Ascending aorta (tissue), 2 donors: ENCODE data around the gene MEGF11. TPM values are rescaled to one million over a fixed set of nuclear protein-coding genes. Genes with fewer than 3 reads are reported as not detected.
"Not testable (repeated sequence)": the region's sequence is repeated elsewhere in the genome, so short reads cannot be mapped to it uniquely, and the experiment has no call there.

ENCODE experiments used
- DNase-seq, 2 donors: peaks; one replicate each; pipeline ENCODE4 v3.0.0-alpha.2; 2019; ENCODE audit warnings: low spot score in 2 of 2
- H3K27ac ChIP-seq, 2 donors: fragments of 200-600 bp; sonication (generic); one replicate each; pipeline ENCODE4 v1.5.1; 2016 to 2017; ENCODE audit warnings: mild to moderate bottlenecking in 1 of 2
- H3K27me3 ChIP-seq: fragments of 200-600 bp; sonication (generic); one replicate; pipeline ENCODE4 v1.5.1; 2017
- H3K36me3 ChIP-seq, 2 donors: fragments of 200-600 bp; sonication (generic); one replicate each; pipeline ENCODE4 v1.5.1; 2016
- H3K4me1 ChIP-seq, 2 donors: fragments of 200-600 bp; sonication (generic); one replicate each; pipeline ENCODE4 v1.5.1; 2016 to 2017; ENCODE audit warnings: mild to moderate bottlenecking in 1 of 2
- H3K4me3 ChIP-seq, 2 donors: fragments of 200-600 bp; sonication (generic); one replicate each; pipeline ENCODE4 v1.5.1; 2016 to 2017; ENCODE audit warnings: mild to moderate bottlenecking in 1 of 2
- H3K9me3 ChIP-seq, 2 donors: fragments of 200-600 bp; sonication (generic); one replicate each; pipeline ENCODE4 v1.5.1; 2016
- CTCF ChIP-seq, 3 experiments: fragments of 200-600 bp in 2 of 3; fragments of 450-650 bp in 1 of 3; sonication (generic) in 2 of 3; IDR thresholded peaks; one replicate each; pipeline ENCODE4 v1.5.1; 2016 to 2019; ENCODE audit warnings: antibody characterized with exemption in 3 of 3, mild to moderate bottlenecking in 1 of 3, moderate library complexity in 1 of 3
- intact Hi-C: fragments of 100-400 bp; cut with DNase I; formaldehyde crosslinking; loops from one replicate; pipeline ENCODE4 v1.15.1; 2023
- total RNA-seq: library from RNA; depleted of rRNA; stranded (reverse); fragments of >200 nt; gene quantifications from one replicate; pipeline ENCODE4 v1.1.0, GENCODE V29; 2016

MEGF11 gene
- total RNA-seq, 1 donor from 2014 or later: not detected

DNA sequence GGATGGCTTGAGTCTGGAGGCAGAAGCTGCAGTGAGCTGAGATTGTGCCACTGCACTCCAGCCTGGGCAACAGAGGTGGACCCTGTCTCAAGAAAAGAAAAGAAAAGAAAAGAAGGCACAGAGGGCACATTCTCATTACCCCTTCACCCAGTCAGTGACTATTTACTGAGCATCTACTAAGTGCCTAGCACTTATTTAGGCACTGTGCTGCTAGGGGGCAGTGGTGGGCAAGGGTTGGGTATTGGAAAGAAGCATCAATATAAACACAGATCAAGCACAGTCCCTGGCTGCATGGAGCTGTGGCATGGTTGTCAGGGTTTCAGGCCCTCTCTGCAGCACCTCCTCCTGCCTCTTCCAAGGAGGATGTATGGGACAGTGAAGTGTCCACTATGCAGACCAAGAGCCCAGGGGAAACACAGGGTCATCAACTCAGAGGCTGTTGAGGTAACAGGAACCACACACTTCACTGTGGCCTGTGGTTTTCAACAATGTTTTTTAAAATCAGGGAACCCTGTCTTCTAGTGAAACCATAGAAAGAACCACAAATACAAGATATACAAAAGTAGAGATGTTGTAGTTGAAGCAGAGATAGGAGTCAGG lies 245.8 kb downstream of the MEGF11 start:
- H3K27me3 ChIP-seq: no peaks in the 10 kb centered on the region
- TF ChIP-seq CTCF (IDR thresholded peaks at IDR 0.05): no peak
- H3K4me1 ChIP-seq: no peaks in the 10 kb centered on the region
- no peak for DNase-seq
- H3K4me3 ChIP-seq: no peak overlapping the region
- intact Hi-C loops: no loop called here
- no peaks in the 10 kb centered on the region for H3K36me3 ChIP-seq
- no peak overlapping the region for H3K27ac ChIP-seq
- no peaks in the 10 kb centered on the region for H3K9me3 ChIP-seq

GRCh38 chr15:66006986-66007385 lies 246.6 kb downstream of the MEGF11 start:
- Histone ChIP-seq H3K9me3 (no peaks in the 10 kb centered on the region), H3K27ac (no peak overlapping the region), H3K4me1 (no peaks in the 10 kb centered on the region), H3K36me3 (no peaks in the 10 kb centered on the region), H3K27me3 (no peaks in the 10 kb centered on the region), H3K4me3 (no peak overlapping the region)
- intact Hi-C loops: no loop called here
- no peak for TF ChIP-seq CTCF (IDR thresholded peaks at IDR 0.05)
- no peak for DNase-seq

DNA sequence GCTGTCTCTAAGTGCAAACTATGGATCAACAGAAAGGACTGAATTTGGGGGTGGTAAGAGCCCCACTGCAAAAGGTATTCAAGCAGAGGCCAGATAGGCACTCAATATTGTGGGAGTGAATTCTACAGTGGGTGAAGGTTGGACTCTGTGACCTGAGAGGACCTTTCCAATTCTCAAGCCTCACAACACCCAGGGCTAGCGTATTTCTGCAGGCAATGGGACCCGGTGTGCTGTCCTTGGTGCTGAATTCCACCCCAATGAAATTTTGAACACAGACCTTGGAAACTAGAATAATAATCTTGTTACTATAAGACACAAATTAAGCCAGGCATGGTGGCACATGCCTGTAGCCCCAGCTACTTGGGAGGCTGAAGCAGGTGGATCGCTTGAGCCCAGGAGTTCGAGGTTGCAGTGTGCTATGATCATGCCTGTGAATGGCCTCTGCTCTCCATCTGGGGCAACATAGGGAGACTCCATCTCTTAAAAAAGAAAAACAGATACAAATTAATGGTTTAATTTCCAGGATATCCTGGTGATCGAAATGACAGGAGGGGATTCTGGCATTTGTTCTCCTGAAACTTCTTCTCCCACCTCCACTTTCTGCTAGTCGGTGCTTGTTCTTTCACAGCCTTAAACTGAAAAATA lies 248.8 kb downstream of the MEGF11 start:
- H3K4me3 ChIP-seq: no peak overlapping the region
- intact Hi-C loops: no loop called here
- no peaks in the 10 kb centered on the region for H3K36me3 ChIP-seq
- no peaks in the 10 kb centered on the region for H3K9me3 ChIP-seq
- no peak for TF ChIP-seq CTCF (IDR thresholded peaks at IDR 0.05)
- no peaks in the 10 kb centered on the region for H3K27me3 ChIP-seq
- H3K4me1 ChIP-seq: no peaks in the 10 kb centered on the region
- H3K27ac ChIP-seq: no peak overlapping the region
- no peak for DNase-seq

DNA sequence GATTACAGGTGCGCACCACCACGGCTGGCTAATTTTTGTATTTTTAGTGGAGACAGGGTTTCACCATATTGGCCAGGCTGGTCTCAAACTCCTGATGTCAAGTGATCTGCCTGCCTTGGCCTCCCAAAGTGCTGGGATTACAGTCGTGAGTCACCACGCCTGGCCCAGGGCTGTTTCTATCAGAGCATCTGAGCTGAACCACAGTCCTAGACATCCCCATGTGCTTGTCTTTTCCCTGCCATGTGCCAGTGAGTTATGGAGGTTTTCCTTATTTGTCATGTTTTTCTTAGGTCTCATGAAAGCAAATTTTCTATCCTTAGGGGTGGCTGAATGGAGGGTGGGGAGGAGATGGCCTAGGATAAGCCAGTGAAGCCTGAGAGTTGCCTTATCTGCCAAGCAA lies 250.4 kb downstream of the MEGF11 start:
- H3K4me1 ChIP-seq, intact Hi-C loops, H3K27ac ChIP-seq, H3K36me3 ChIP-seq, DNase-seq, H3K9me3 ChIP-seq, H3K4me3 ChIP-seq, H3K27me3 ChIP-seq: not testable (repeated sequence)

DNA sequence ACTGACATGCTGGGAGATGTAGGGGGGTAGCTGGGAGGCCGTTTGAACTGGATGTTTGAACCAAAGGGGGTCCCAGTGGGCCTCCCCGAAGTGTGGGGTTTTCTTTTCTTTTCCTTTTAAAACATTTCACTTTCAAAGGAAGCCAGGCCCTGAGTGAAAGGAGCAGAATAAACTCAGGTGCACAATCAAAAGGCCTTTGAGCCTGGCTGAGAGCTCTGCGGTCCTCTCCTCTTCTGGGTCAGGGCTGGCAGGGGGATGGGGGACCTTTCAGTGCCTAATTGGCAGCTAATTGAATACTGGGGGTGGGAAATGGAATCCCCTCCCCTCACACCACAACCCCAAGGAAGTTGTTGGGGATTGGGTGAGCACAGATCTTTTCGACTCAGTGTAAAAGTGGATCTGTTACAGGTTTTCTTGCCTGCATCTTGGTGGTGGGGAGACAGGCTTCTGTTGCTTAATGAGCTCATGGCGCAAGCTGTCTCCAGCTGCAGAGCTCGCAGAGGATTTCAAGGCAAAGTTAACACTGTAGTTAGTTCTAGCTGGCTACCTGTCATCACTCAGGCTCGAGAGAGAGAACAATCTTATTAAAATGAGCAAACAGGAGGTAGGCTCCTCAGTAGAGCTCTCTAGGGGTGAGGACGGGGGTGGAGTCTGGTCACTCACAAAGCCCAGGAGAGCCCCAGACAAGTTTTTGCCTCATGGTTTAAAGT lies 251.7 kb downstream of the MEGF11 start:
- H3K27me3 ChIP-seq: no peaks in the 10 kb centered on the region
- intact Hi-C loops: no loop called here
- H3K27ac ChIP-seq: no peak overlapping the region
- H3K4me1 ChIP-seq: no peaks in the 10 kb centered on the region
- DNase-seq: no peak
- H3K36me3 ChIP-seq: no peaks in the 10 kb centered on the region
- H3K4me3 ChIP-seq: no peak overlapping the region
- H3K9me3 ChIP-seq: no peaks in the 10 kb centered on the region
- TF ChIP-seq CTCF (IDR thresholded peaks at IDR 0.05): no peak

DNA sequence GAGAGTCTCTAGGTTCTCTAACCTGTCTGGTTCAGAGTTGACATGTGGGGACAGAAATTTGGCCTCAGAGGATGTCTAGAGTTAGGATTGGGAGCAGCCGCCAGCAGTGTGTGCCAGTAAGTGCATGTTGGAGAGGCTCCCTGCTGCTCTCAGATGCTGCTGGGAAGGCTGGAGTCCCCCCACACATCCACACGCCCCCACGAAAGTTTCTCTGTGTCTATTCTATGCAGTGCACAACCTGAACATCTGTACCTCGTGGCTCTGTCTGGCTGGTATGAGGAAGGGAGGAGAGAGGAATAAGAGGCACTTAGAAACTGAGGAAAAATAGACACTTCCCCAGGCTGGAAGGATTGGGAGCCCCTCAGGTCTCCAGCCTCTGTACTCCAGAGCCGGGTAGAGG lies 252.5 kb downstream of the MEGF11 start:
- no peaks in the 10 kb centered on the region for H3K9me3 ChIP-seq
- no peaks in the 10 kb centered on the region for H3K4me1 ChIP-seq
- DNase-seq: no peak
- no peak overlapping the region for H3K27ac ChIP-seq
- H3K4me3 ChIP-seq: no peak overlapping the region
- H3K27me3 ChIP-seq: no peaks in the 10 kb centered on the region
- intact Hi-C loops: no loop called here
- TF ChIP-seq CTCF (IDR thresholded peaks at IDR 0.05): no peak
- H3K36me3 ChIP-seq: no peaks in the 10 kb centered on the region
